ENCODE results near the gene PDLIM3.

DNA sequence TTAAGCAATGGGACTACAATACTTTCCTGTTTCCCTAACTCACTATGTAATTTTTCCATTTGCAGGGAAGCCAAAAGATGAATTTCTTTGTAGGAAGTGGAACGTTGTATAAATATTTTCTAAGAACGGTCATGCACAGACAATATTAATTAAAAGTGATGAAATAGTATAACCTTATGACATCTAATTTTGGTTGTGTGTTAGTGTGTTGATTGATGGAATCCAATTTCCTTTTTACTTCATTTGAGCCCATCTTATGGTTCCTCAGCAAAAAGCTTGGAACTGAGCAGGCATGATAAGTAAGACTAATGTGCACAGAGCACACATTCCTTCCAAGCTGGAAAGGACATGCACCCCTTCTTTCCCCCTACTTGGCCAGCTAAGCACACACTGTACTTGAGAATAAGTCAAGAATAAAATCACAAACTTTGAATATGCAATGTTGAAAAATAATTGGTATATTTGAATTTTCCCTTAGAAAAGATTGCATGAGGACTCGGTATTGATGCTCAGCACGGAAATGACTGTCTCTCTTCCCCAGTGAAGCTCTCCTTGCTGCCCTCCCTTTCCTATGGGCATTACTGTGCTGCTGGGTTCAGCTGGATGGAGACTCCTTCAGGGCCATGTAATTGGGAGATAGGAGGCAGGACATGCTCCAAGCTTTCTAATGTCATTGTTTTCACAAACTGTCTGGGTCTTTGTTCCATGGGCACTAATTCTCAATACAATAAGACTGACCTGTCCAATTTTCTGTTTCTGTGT lies 19.2 kb upstream of the PDLIM3 start:
- TF ChIP-seq, protein P1, sequence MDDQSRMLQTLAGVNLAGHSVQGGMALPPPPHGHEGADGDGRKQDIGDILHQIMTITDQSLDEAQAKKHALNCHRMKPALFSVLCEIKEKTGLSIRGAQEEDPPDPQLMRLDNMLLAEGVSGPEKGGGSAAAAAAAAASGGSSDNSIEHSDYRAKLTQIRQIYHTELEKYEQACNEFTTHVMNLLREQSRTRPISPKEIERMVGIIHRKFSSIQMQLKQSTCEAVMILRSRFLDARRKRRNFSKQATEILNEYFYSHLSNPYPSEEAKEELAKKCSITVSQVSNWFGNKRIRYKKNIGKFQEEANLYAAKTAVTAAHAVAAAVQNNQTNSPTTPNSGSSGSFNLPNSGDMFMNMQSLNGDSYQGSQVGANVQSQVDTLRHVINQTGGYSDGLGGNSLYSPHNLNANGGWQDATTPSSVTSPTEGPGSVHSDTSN (IDR thresholded peaks at IDR 0.05): no peak
- TF ChIP-seq, protein P2, sequence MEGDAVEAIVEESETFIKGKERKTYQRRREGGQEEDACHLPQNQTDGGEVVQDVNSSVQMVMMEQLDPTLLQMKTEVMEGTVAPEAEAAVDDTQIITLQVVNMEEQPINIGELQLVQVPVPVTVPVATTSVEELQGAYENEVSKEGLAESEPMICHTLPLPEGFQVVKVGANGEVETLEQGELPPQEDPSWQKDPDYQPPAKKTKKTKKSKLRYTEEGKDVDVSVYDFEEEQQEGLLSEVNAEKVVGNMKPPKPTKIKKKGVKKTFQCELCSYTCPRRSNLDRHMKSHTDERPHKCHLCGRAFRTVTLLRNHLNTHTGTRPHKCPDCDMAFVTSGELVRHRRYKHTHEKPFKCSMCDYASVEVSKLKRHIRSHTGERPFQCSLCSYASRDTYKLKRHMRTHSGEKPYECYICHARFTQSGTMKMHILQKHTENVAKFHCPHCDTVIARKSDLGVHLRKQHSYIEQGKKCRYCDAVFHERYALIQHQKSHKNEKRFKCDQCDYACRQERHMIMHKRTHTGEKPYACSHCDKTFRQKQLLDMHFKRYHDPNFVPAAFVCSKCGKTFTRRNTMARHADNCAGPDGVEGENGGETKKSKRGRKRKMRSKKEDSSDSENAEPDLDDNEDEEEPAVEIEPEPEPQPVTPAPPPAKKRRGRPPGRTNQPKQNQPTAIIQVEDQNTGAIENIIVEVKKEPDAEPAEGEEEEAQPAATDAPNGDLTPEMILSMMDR (IDR thresholded peaks at IDR 0.05): no peak
- TF ChIP-seq JUND (IDR thresholded peaks at IDR 0.05): no peak
- no peak for TF ChIP-seq FOXM1 (IDR thresholded peaks at IDR 0.05; ENCODE audit: low read depth)
- no peak for TF ChIP-seq YY1 (IDR thresholded peaks at IDR 0.05; ENCODE audit: low read depth)
- no peak for TF ChIP-seq EP300 (IDR thresholded peaks at IDR 0.05; ENCODE audit: borderline replicate concordance in 1 of 2, low read depth in 1 of 2, low read length in 1 of 2)
- no peak for TF ChIP-seq RAD21 (IDR thresholded peaks at IDR 0.05; ENCODE audit: low read length)
